Occipital lobe (tissue), 2 donors: ENCODE data around the gene PPP4R4. TPM values are rescaled to one million over a fixed set of nuclear protein-coding genes. Genes with fewer than 3 reads are reported as not detected.
"Not testable (repeated sequence)": the region's sequence is repeated elsewhere in the genome, so short reads cannot be mapped to it uniquely, and the experiment has no call there.

ENCODE experiments used
- DNase-seq: peaks from one replicate; lab custom pipeline; 2025; lab: John Stamatoyannopoulos, UW
- total RNA-seq: library from RNA; depleted of rRNA; stranded (reverse); fragments of >200 nt; gene quantifications from one replicate; pipeline ENCODE4 v1.2.3, GENCODE V29; 2014

The PPP4R4 gene
- total RNA-seq, 1 donor from 2014 or later = 0.31 TPM

GRCh38 chr14:94180655-94181271, 6.6 kb downstream of the PPP4R4 start:
- DNase-seq = no peak

- no peak for DNase-seq
Measured at GRCh38 chr14:94181835-94182234, 7.7 kb downstream of the PPP4R4 start.

GRCh38 chr14:94192536-94192935, 18.4 kb downstream of the PPP4R4 start:
- DNase-seq = no peak

DNA sequence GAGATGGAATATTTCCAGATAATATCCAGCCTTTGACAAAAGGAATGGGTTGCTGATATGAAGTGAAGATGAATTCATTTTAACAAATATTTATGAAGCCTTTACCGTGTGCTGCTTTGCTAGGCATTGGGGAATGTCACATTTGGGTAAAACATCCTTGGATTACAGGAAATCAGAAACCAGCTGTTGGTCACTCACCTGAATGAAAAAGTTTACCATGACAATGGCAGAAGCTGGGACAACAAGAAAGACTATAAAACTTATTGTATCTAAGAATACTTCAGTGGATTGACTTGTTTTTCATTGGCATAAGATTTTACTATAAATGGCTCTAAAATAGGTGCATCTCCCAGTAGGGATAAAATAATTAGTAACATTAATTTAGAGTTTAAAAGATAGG, 19.7 kb downstream of the PPP4R4 start:
- DNase-seq = no peak

DNA sequence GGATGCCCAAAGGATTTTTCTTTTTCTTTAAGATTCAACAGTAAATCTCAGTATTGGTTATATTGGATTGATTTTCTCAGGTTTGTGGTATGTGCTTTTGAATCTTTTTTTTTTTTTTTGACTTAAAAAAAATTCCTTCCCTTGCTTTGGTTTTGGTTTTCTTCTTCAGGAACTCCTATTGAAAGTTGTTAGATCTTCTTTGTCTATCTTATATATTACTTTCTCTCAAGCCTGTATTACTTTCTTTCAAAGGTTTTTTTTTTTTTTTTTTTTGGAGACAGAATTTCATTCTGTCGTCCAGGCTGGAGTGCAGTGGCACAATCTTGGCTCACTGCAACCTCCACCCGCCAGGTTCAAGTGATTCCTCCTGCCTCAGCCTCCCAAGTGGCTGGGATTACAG, 21.9 kb downstream of the PPP4R4 start:
- no peak for DNase-seq

- no peak for DNase-seq
Measured at GRCh38 chr14:94203473-94204210, 29.5 kb downstream of the PPP4R4 start.

- DNase-seq = no peak
Measured at GRCh38 chr14:94213021-94213420, 38.9 kb downstream of the PPP4R4 start.

DNA sequence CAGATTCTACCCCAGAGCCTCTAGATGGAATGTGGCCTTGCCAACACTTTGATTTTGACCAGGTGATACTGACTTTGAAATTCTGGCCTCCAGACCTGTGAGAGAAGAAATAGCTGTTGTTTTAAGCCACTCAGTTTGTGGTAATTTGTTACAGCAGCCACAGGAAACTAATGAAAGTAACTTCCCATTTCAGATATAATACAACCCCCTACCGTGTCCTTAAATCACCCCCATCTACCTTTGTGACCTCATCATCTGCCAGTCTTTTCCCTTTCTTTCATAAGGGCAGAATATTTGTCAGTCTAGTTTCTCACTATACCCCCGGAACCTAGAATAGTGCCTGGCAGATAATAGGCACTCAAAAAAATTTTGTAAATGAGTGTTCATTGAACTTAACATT, 39.6 kb downstream of the PPP4R4 start:
- DNase-seq = no peak

- DNase-seq = no peak
Measured at GRCh38 chr14:94217116-94217515, 43.0 kb downstream of the PPP4R4 start.

DNA sequence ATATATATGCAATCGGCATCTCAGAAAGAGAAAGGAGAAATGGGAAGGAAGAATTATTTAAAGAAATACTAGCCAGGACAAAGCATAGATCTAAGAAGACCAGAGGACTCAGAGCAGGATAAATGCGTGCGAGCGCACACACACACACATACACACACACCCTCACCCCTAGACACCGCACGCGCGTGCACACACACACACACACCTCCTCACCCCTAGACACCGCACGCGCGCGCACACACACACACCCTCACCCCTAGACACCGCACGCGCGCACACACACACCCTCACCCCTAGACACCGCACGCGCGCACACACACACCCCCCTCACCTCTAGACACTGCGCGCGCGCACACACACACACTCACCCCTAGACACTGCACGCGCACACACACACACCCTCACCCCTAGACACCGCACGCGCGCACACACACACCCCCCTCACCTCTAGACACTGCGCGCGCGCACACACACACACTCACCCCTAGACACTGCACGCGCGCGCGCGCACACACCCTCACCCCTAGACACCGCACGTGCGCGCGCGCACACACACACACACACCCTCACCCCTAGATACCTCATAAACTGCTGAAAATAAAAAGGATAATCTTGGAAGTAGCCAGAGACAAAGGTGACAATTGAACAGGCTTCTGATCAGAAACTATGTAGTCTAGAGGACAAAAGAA, 44.2 kb downstream of the PPP4R4 start:
- not testable (repeated sequence) for DNase-seq

- no peak for DNase-seq
Measured at GRCh38 chr14:94224040-94224439, 49.9 kb downstream of the PPP4R4 start.

DNA sequence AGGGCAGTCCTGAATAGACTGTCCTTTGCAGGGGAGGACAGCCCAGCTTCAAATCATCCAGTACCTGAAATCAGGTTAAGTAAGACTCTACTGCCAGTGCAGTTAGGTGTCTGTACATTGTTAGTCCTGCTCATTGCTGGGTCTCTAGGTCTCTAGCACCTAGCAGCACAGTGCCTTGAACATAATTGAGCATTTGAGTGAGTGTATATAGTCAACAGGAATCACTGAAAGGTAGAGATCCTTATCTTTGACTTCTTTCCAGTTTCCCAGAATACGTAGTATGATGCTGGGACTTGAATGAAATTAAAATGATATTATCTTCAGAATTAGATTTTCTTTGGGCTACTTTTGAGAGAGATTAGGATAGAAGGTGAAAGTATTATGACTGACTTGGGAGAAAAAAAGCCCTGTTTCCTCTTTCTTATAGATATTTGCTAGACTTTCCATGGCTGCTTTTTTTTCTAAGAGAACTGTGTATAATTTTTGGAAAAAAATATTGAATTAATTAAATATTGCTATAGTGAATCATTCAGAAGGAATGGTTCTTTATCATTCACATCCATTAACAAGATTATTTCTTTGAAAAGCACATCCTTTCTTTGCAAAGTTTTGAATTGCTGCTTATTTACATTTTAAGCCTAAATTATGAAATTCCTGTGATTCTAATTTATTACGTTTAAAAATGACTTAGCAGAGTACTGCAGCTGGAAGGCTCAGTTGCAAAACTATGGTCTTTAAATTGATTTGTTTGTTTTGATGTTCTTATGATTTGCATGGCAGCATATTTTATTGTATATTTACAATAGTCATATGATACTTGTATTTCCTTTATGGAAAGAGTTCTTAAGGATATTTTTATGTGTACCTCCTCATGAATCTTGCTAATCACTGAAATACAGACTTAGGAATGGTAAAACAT, 51.6 kb downstream of the PPP4R4 start:
- DNase-seq = no peak

GRCh38 chr14:94227029-94227428, 52.9 kb downstream of the PPP4R4 start:
- DNase-seq = no peak

DNA sequence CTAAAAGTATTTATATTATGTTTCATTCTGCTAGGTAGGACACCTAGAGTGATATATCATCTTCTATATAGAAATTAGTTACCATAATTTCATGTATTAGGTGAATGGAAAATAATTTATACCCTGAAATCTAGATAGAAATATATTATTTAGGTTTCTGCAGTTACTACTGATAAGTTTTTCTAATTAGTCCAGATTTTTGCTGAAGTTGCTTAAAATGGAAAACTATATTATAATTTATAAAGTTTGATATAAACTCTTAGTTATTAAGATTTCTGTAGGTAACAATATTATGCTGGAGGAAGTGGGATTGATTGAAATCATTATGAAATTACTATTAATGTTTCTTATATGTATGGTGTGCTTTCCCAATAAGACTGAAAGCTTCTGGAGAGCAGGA, 62.9 kb downstream of the PPP4R4 start:
- no peak for DNase-seq

DNA sequence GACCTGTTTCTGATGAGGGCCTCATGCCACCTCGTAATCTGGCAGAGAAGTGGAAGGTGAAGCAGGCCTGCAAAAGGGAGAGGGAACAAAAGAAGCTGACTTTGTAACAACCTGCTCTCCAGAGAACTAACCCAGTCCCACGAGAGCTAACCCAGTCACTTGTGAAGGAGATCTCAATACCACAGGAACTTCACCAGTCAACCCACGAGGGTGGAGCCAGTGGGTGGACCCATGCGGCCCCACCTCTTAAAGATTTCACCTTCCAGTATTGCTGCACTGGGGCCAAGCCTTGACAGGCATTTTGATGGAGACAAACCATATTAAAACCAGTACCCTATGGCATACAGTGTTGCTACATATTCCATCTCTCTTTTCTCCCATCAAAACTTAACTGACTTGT, 63.9 kb downstream of the PPP4R4 start:
- DNase-seq = no peak

DNA sequence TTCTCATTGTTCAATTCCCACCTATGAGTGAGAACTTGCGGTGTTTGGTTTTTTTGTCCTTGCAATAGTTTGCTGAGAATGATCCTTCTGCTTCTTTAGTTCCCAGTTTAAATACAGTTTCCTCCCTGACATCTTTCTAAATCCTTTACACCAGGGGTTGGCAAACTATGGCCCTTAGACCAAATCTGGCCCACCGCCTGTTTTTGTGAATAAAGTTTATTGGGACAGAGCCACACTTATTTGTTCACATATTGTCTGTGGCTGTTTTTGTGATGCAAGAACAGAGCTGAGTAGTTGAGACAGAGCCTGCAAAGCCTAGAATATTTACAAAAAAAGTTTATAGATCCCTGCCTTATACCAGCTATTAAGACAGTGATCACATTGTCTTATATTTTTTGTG, 65.3 kb downstream of the PPP4R4 start:
- DNase-seq = no peak

- no peak for DNase-seq
Measured at GRCh38 chr14:94244182-94244581, 70.1 kb downstream of the PPP4R4 start.

DNA sequence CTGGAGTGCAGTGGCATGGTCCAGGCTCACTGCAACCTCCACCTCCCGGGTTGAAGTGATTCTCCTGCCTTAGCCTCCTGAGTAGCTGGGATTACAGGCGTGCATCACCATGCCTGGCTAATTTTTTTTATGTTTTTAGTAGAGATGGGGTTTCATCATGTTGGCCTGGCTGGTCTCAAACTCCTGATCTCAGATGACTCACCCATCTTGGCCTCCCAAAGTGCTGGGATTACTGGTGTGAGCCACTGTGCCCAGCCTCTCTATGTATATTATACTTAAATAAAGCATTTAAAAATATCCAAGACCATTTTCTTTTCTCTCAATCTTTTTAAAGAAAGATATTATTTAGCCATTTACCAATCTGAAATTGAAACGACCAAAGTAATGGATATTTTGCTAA, 90.1 kb downstream of the PPP4R4 start:
- not testable (repeated sequence) for DNase-seq

DNA sequence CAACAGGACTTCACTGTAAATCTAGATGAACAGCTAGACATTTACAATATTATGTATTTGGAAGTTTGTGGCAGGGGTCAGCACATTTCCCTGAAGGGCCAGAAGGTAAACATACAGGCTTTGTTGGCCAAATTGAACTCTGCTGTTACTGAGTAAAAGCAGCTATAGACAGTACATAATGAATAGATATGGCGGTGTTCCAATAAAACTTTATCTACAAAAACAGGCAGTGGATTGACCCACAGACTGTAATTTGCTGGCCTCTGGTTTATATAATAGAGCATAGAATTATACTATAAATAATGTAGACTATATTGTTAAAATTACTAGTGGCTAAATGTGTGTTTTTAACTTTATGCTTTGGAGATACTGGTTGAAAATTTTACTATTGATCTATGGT, 93.2 kb downstream of the PPP4R4 start:
- DNase-seq = no peak

GRCh38 chr14:94268582-94268981, 94.5 kb downstream of the PPP4R4 start:
- DNase-seq = not testable (repeated sequence)

GRCh38 chr14:94269156-94269555, 95.0 kb downstream of the PPP4R4 start:
- DNase-seq = peak; percentile 40
